K562 (cell line): Measurements from ENCODE around the gene TMTC2.

Experiments used
- CTCF ChIP-seq, 3 experiments: IDR thresholded peaks in 2 of 3; conservative IDR thresholded peaks in 1 of 3; 2 replicates each; pipeline ENCODE4 v1.5.1; 2011 to 2012; ENCODE audit warnings: low read length in 3 of 3, mild to moderate bottlenecking in 3 of 3, control low read depth in 2 of 3, improper control_type of control experiment in 1 of 3, inconsistent platforms in 1 of 3, low read depth in 1 of 3, mixed read lengths in 1 of 3, moderate library complexity in 1 of 3; ENCODE audit not compliant: insufficient read depth in 2 of 3
- EZH2 ChIP-seq: IDR thresholded peaks from 2 replicates; pipeline ENCODE4 v1.6.1; 2012; ENCODE audit warnings: low read depth, mild to moderate bottlenecking, inconsistent platforms, low read length, borderline replicate concordance
- GABPA ChIP-seq: fragments of 200-800 bp; sonication (Bioruptor generic); conservative IDR thresholded peaks from 2 replicates; pipeline ENCODE4 v1.6.1; 2016; ENCODE audit warnings: low read depth, missing genetic modification characterization, missing compliant biosample characterization
- RBM34 ChIP-seq: fragments of 200-400 bp; formaldehyde crosslinking; IDR thresholded peaks from 2 replicates; pipeline ENCODE4 v1.6.1; 2018; ENCODE audit warnings: low read length, borderline replicate concordance; ENCODE audit not compliant: insufficient read depth
- TCF7L2 ChIP-seq: fragments of 150-350 bp; IDR thresholded peaks from 2 replicates; pipeline ENCODE4 v1.6.1; 2016; ENCODE audit warnings: low read depth, mild to moderate bottlenecking, low read length, moderate library complexity
- TEAD4 ChIP-seq, 2 experiments: sonication (generic) in 1 of 2; formaldehyde crosslinking in 1 of 2; IDR thresholded peaks; 2 replicates each; pipeline versions ENCODE4 v1.6.1 to v1.8.0; 2012 to 2022; ENCODE audit warnings: borderline replicate concordance in 1 of 2, inconsistent platforms in 1 of 2, low read length in 1 of 2, mild to moderate bottlenecking in 1 of 2, missing genetic modification reagents in 1 of 2
- TF ChIP-seq, protein P1 (sequence below): fragments of 450-650 bp; formaldehyde crosslinking; IDR thresholded peaks from 2 replicates; pipeline ENCODE4 v1.4.0; 2022; ENCODE audit warnings: missing genetic modification characterization
- TF ChIP-seq, protein P2 (sequence below), 2 experiments: IDR thresholded peaks in 1 of 2; conservative IDR thresholded peaks in 1 of 2; 2 replicates each; pipeline ENCODE4 v1.6.1; 2016; ENCODE audit warnings: low read depth in 2 of 2, mild to moderate bottlenecking in 1 of 2, missing compliant biosample characterization in 1 of 2, missing genetic modification characterization in 1 of 2, moderate library complexity in 1 of 2

- TF ChIP-seq TEAD4 (IDR thresholded peaks at IDR 0.05; ENCODE audit: low read length) (no peak), TEAD4 (CRISPR knock-in tag; IDR thresholded peaks at IDR 0.05; ENCODE audit: borderline replicate concordance) (no peak), TCF7L2 (no peak), EZH2 (no peak), GABPA (tag) (no peak), RBM34 (no peak), CTCF (IDR thresholded peaks at IDR 0.05 in 2 of 3, conservative IDR thresholded peaks at IDR 0.05 in 1 of 3; ENCODE audit: insufficient read depth in 2 of 3, low read depth in 1 of 3, low read length in 3 of 3) (no peak)
- TF ChIP-seq, protein P1, sequence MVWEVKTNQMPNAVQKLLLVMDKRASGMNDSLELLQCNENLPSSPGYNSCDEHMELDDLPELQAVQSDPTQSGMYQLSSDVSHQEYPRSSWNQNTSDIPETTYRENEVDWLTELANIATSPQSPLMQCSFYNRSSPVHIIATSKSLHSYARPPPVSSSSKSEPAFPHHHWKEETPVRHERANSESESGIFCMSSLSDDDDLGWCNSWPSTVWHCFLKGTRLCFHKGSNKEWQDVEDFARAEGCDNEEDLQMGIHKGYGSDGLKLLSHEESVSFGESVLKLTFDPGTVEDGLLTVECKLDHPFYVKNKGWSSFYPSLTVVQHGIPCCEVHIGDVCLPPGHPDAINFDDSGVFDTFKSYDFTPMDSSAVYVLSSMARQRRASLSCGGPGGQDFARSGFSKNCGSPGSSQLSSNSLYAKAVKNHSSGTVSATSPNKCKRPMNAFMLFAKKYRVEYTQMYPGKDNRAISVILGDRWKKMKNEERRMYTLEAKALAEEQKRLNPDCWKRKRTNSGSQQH (CRISPR knock-in tag) = no peak
- TF ChIP-seq, protein P2, sequence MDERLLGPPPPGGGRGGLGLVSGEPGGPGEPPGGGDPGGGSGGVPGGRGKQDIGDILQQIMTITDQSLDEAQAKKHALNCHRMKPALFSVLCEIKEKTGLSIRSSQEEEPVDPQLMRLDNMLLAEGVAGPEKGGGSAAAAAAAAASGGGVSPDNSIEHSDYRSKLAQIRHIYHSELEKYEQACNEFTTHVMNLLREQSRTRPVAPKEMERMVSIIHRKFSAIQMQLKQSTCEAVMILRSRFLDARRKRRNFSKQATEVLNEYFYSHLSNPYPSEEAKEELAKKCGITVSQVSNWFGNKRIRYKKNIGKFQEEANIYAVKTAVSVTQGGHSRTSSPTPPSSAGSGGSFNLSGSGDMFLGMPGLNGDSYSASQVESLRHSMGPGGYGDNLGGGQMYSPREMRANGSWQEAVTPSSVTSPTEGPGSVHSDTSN (CRISPR knock-in tag; IDR thresholded peaks at IDR 0.05; ENCODE audit: low read depth) = no peak
- TF ChIP-seq, protein P2 (tag; conservative IDR thresholded peaks at IDR 0.05; ENCODE audit: low read depth) = no peak
Measured at GRCh38 chr12:82994117-82994516, 307.4 kb downstream of the TMTC2 start.
